Measurements from ENCODE around the gene KRTAP11-1. TPM values are rescaled to one million over a fixed set of nuclear protein-coding genes. Genes with fewer than 3 reads are reported as not detected.

KRTAP11-1 gene
- total RNA-seq, 1 donor from 2014 or later, result not detected

GRCh38 chr21:30842990-30843389, 38.4 kb downstream of the KRTAP11-1 start:
- FAIRE-seq (no peak), DNase-seq (ENCODE audit: low read depth) (no peak)
- no peaks in the 10 kb centered on the region for H3K79me2 ChIP-seq (ENCODE audit: insufficient read depth, low read length)
- H3K27me3 ChIP-seq (ENCODE audit: insufficient read depth, low read length), result no peaks in the 10 kb centered on the region
- Mint-ChIP-seq H3K27ac (ENCODE audit: unreplicated experiment) (no peak overlapping the region), H3K4me1 (ENCODE audit: low read depth, unreplicated experiment) (no peaks in the 10 kb centered on the region), H3K36me3 (ENCODE audit: low read depth, unreplicated experiment) (no peaks in the 10 kb centered on the region), H3K4me3 (ENCODE audit: unreplicated experiment) (no peak overlapping the region), H3K27me3 (ENCODE audit: low read depth, unreplicated experiment) (no peaks in the 10 kb centered on the region), H3K9me3 (ENCODE audit: unreplicated experiment) (no peaks in the 10 kb centered on the region)
- no peak overlapping the region for H3K9ac ChIP-seq (ENCODE audit: low read length)
- peaks cover under 1% of the 10 kb centered on the region for H3K9me3 ChIP-seq (ENCODE audit: insufficient read depth, low read depth, low read length)
- no peak for TF ChIP-seq EZH2 (IDR thresholded peaks at IDR 0.05; ENCODE audit: insufficient read depth, low read length)
- TF ChIP-seq CTCF (IDR thresholded peaks at IDR 0.05; ENCODE audit: insufficient read depth, low read depth, low read length), result no peak
- H3K4me1 ChIP-seq (ENCODE audit: insufficient read depth, low read length), result no peaks in the 10 kb centered on the region
- H2AFZ ChIP-seq (ENCODE audit: low read depth, low read length), result no peak overlapping the region
- H3K4me2 ChIP-seq (ENCODE audit: low read length), result no peak overlapping the region
- no peak overlapping the region for H3K4me3 ChIP-seq (ENCODE audit: insufficient read depth, low read depth, low read length)
- H4K20me1 ChIP-seq (ENCODE audit: insufficient read depth, low read length), result no peaks in the 10 kb centered on the region
- H3K27ac ChIP-seq (ENCODE audit: low read depth, low read length), result no peak overlapping the region
- no peaks in the 10 kb centered on the region for H3K36me3 ChIP-seq (ENCODE audit: insufficient read depth, low read length)

GRCh38 chr21:30839304-30839703, 42.1 kb downstream of the KRTAP11-1 start:
- H3K4me2 ChIP-seq (ENCODE audit: low read length), result no peak overlapping the region
- no peak overlapping the region for H3K4me3 Mint-ChIP-seq (ENCODE audit: unreplicated experiment)
- FAIRE-seq (no peak), DNase-seq (ENCODE audit: low read depth) (no peak)
- no peak overlapping the region for H3K9ac ChIP-seq (ENCODE audit: low read length)
- peaks cover 2% of the 10 kb centered on the region for H3K9me3 ChIP-seq (ENCODE audit: insufficient read depth, low read depth, low read length)
- no peaks in the 10 kb centered on the region for H3K79me2 ChIP-seq (ENCODE audit: insufficient read depth, low read length)
- no peak overlapping the region for H2AFZ ChIP-seq (ENCODE audit: low read depth, low read length)
- H3K4me1 ChIP-seq (ENCODE audit: insufficient read depth, low read length), result no peaks in the 10 kb centered on the region
- H3K36me3 ChIP-seq (ENCODE audit: insufficient read depth, low read length), result no peaks in the 10 kb centered on the region
- H3K9me3 Mint-ChIP-seq (ENCODE audit: unreplicated experiment), result no peaks in the 10 kb centered on the region
- H3K36me3 Mint-ChIP-seq (ENCODE audit: low read depth, unreplicated experiment), result no peaks in the 10 kb centered on the region
- H3K4me1 Mint-ChIP-seq (ENCODE audit: low read depth, unreplicated experiment), result no peaks in the 10 kb centered on the region
- no peak overlapping the region for H3K4me3 ChIP-seq (ENCODE audit: insufficient read depth, low read depth, low read length)
- H4K20me1 ChIP-seq (ENCODE audit: insufficient read depth, low read length), result no peaks in the 10 kb centered on the region
- H3K27ac ChIP-seq (ENCODE audit: low read depth, low read length), result no peak overlapping the region
- no peak overlapping the region for H3K27ac Mint-ChIP-seq (ENCODE audit: unreplicated experiment)
- no peak for TF ChIP-seq EZH2 (IDR thresholded peaks at IDR 0.05; ENCODE audit: insufficient read depth, low read length)
- peak; percentile 13 for TF ChIP-seq CTCF (IDR thresholded peaks at IDR 0.05; ENCODE audit: insufficient read depth, low read depth, low read length)
- no peaks in the 10 kb centered on the region for H3K27me3 ChIP-seq (ENCODE audit: insufficient read depth, low read length)
- H3K27me3 Mint-ChIP-seq (ENCODE audit: low read depth, unreplicated experiment), result no peaks in the 10 kb centered on the region

- TF ChIP-seq EZH2 (IDR thresholded peaks at IDR 0.05; ENCODE audit: insufficient read depth, low read length) (no peak), CTCF (IDR thresholded peaks at IDR 0.05; ENCODE audit: insufficient read depth, low read depth, low read length) (no peak)
- no peaks in the 10 kb centered on the region for H3K36me3 ChIP-seq (ENCODE audit: insufficient read depth, low read length)
- DNase-seq (ENCODE audit: low read depth) (no peak), FAIRE-seq (no peak)
- no peak overlapping the region for H2AFZ ChIP-seq (ENCODE audit: low read depth, low read length)
- no peak overlapping the region for H3K27ac ChIP-seq (ENCODE audit: low read depth, low read length)
- H3K79me2 ChIP-seq (ENCODE audit: insufficient read depth, low read length), result no peaks in the 10 kb centered on the region
- H3K9ac ChIP-seq (ENCODE audit: low read length), result no peak overlapping the region
- Mint-ChIP-seq H3K4me3 (ENCODE audit: unreplicated experiment) (no peak overlapping the region), H3K4me1 (ENCODE audit: low read depth, unreplicated experiment) (no peaks in the 10 kb centered on the region), H3K27ac (ENCODE audit: unreplicated experiment) (no peak overlapping the region), H3K27me3 (ENCODE audit: low read depth, unreplicated experiment) (no peaks in the 10 kb centered on the region), H3K9me3 (ENCODE audit: unreplicated experiment) (no peaks in the 10 kb centered on the region), H3K36me3 (ENCODE audit: low read depth, unreplicated experiment) (no peaks in the 10 kb centered on the region)
- H4K20me1 ChIP-seq (ENCODE audit: insufficient read depth, low read length), result no peaks in the 10 kb centered on the region
- H3K4me1 ChIP-seq (ENCODE audit: insufficient read depth, low read length), result no peaks in the 10 kb centered on the region
- H3K27me3 ChIP-seq (ENCODE audit: insufficient read depth, low read length), result no peaks in the 10 kb centered on the region
- H3K4me3 ChIP-seq (ENCODE audit: insufficient read depth, low read depth, low read length), result no peak overlapping the region
- peaks cover 2% of the 10 kb centered on the region for H3K9me3 ChIP-seq (ENCODE audit: insufficient read depth, low read depth, low read length)
- no peak overlapping the region for H3K4me2 ChIP-seq (ENCODE audit: low read length)
Measured at GRCh38 chr21:30838536-30838935, 42.8 kb downstream of the KRTAP11-1 start.
